GM23338 (cell line): ENCODE data around the gene FKRP.

ENCODE experiments used
- CREB1 ChIP-seq: fragments of 250-450 bp; sonication (Bioruptor Pico); IDR thresholded peaks from 2 replicates; pipeline ENCODE4 v1.5.0; 2020; ENCODE audit warnings: low read depth, mild to moderate bottlenecking, moderate library complexity
- EZH2 ChIP-seq: fragments of 200-600 bp; sonication (generic); IDR thresholded peaks from one replicate; pipeline ENCODE4 v1.8.0; 2017; ENCODE audit warnings: antibody characterized with exemption, mild to moderate bottlenecking, low read depth; ENCODE audit not compliant: unreplicated experiment
- EZH2phosphoT487 ChIP-seq: fragments of 200-600 bp; sonication (generic); IDR thresholded peaks from one replicate; pipeline ENCODE4 v1.8.1; 2018; ENCODE audit warnings: antibody characterized with exemption; ENCODE audit not compliant: unreplicated experiment
- POLR2AphosphoS5 ChIP-seq: IDR thresholded peaks from 2 replicates; pipeline ENCODE4 v1.6.1; 2016; ENCODE audit warnings: antibody characterized with exemption, low read depth
- REST ChIP-seq: IDR thresholded peaks from one replicate; pipeline ENCODE4 v1.6.1; 2018; ENCODE audit warnings: antibody characterized with exemption; ENCODE audit not compliant: unreplicated experiment
- TF ChIP-seq, protein P1 (sequence below), 2 experiments: fragments of 200-600 bp in 1 of 2; sonication (generic) in 1 of 2; conservative IDR thresholded peaks; 2 replicates each; pipeline versions ENCODE4 v1.5.1 to v1.6.1; 2016 to 2017; ENCODE audit warnings: antibody characterized with exemption in 2 of 2, low read depth in 2 of 2, mild to moderate bottlenecking in 2 of 2, moderate library complexity in 1 of 2

GRCh38 chr19:46759817-46760333, 14.0 kb downstream of the FKRP start:
- TF ChIP-seq, protein P1, sequence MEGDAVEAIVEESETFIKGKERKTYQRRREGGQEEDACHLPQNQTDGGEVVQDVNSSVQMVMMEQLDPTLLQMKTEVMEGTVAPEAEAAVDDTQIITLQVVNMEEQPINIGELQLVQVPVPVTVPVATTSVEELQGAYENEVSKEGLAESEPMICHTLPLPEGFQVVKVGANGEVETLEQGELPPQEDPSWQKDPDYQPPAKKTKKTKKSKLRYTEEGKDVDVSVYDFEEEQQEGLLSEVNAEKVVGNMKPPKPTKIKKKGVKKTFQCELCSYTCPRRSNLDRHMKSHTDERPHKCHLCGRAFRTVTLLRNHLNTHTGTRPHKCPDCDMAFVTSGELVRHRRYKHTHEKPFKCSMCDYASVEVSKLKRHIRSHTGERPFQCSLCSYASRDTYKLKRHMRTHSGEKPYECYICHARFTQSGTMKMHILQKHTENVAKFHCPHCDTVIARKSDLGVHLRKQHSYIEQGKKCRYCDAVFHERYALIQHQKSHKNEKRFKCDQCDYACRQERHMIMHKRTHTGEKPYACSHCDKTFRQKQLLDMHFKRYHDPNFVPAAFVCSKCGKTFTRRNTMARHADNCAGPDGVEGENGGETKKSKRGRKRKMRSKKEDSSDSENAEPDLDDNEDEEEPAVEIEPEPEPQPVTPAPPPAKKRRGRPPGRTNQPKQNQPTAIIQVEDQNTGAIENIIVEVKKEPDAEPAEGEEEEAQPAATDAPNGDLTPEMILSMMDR (conservative IDR thresholded peaks at IDR 0.05; ENCODE audit: low read depth in 2 of 2), result no peak
- TF ChIP-seq REST (no peak), POLR2AphosphoS5 (no peak; the same call in 1 of the 2 replicates), EZH2phosphoT487 (no peak), EZH2 (no peak), CREB1 (CRISPR knock-in tag) (no peak)
